ENCODE data around the gene C14orf180.

- TF ChIP-seq CTCF (IDR thresholded peaks at IDR 0.05; ENCODE audit: low read length) (no peak), EZH2 (optimal IDR thresholded peaks at IDR 0.05; ENCODE audit: low read depth, low read length) (no peak)
These were observed 30.1 kb downstream of the C14orf180 start for GRCh38 chr14:104609666-104610065.

Measured in MM.1S (cell line).